Smooth muscle cell (in vitro differentiated cells): ENCODE results near the gene PPRC1. TPM values are rescaled to one million over a fixed set of nuclear protein-coding genes. Genes with fewer than 3 reads are reported as not detected.

Experiments
- DNase-seq: peaks from one replicate; lab custom pipeline; 2025; ENCODE audit not compliant: unreplicated experiment; lab: John Stamatoyannopoulos, UW
- H2AFZ ChIP-seq: fragments of 200-600 bp; sonication (generic); 2 replicates; pipeline ENCODE4 v1.6.0; 2016; ENCODE audit warnings: antibody characterized with exemption, low read depth, mild to moderate bottlenecking
- H3F3A ChIP-seq: fragments of 200-600 bp; sonication (generic); 2 replicates; pipeline ENCODE4 v1.6.0; 2017; ENCODE audit warnings: antibody characterized with exemption, low read depth
- H3K27ac ChIP-seq: fragments of 200-600 bp; sonication (generic); 2 replicates; pipeline ENCODE4 v1.5.1; 2016; ENCODE audit warnings: low read depth, mild to moderate bottlenecking
- H3K27me3 ChIP-seq: fragments of 200-600 bp; sonication (generic); 2 replicates; pipeline ENCODE4 v1.6.1; 2016; ENCODE audit warnings: low read depth, mild to moderate bottlenecking
- H3K36me3 ChIP-seq: fragments of 200-600 bp; sonication (generic); 2 replicates; pipeline ENCODE4 v1.5.1; 2016; ENCODE audit warnings: low read depth
- H3K4me1 ChIP-seq: fragments of 200-600 bp; sonication (generic); 2 replicates; pipeline ENCODE4 v1.5.1; 2016; ENCODE audit warnings: low read depth
- H3K4me2 ChIP-seq: fragments of 200-600 bp; sonication (generic); 2 replicates; pipeline ENCODE4 v1.6.0; 2016; ENCODE audit warnings: mild to moderate bottlenecking
- H3K4me3 ChIP-seq: fragments of 200-600 bp; sonication (generic); 2 replicates; pipeline ENCODE4 v1.5.1; 2016; ENCODE audit warnings: mild to moderate bottlenecking
- H3K79me2 ChIP-seq: fragments of 200-600 bp; sonication (generic); 2 replicates; pipeline ENCODE4 v1.6.0; 2016; ENCODE audit warnings: low read depth, mild to moderate bottlenecking
- H3K9ac ChIP-seq: fragments of 200-600 bp; sonication (generic); 2 replicates; pipeline ENCODE4 v1.6.0; 2016; ENCODE audit warnings: low read depth
- H3K9me3 ChIP-seq: fragments of 200-600 bp; sonication (generic); replicated peaks from 2 replicates; pipeline ENCODE4 v1.5.1; 2016; ENCODE audit warnings: low read depth
- H4K20me1 ChIP-seq: fragments of 200-600 bp; sonication (generic); 2 replicates; pipeline ENCODE4 v1.6.0; 2016; ENCODE audit warnings: low read depth
- CTCF ChIP-seq: fragments of 200-600 bp; sonication (generic); IDR thresholded peaks from 2 replicates; pipeline ENCODE4 v1.5.1; 2017; ENCODE audit warnings: borderline replicate concordance, mild to moderate bottlenecking, antibody characterized with exemption; ENCODE audit not compliant: insufficient read depth, poor library complexity, severe bottlenecking
- WGBS: methylation state at CpG from one replicate; pipeline ENCODE4 v1.1.7; 2016; ENCODE audit warnings: low lambda C conversion rate; 5-methylcytosine and 5-hydroxymethylcytosine counted together
- polyA plus RNA-seq: library from polyadenylated mRNA; unstranded; fragments of >200 nt; fragmentation: Nextera tagmentation; extraction: Ambion mirVana; gene quantifications from 2 replicates; pipeline ENCODE4 v1.2.1, GENCODE V29; 2016
- total RNA-seq: library from RNA; depleted of rRNA; stranded (reverse); fragments of >200 nt; gene quantifications from 2 replicates; pipeline ENCODE4 v1.2.3, GENCODE V29; 2014

The PPRC1 gene
- total and polyA plus RNA-seq, 2 experiments from 2014 or later: 36.0 to 38.1 TPM

- no peak overlapping the region for H3K9ac ChIP-seq
- no peaks in the 10 kb centered on the region for H3K27me3 ChIP-seq
- H2AFZ ChIP-seq: no peak overlapping the region
- TF ChIP-seq CTCF: no peak
- H3K4me2 ChIP-seq: no peak overlapping the region
- H3K27ac ChIP-seq: no peak overlapping the region
- no peak overlapping the region for H3K4me3 ChIP-seq
- WGBS: 97% methylated on average over 12 of the region's 12 CpGs
- H3F3A ChIP-seq: peaks cover 4% of the 10 kb centered on the region
- no peaks in the 10 kb centered on the region for H3K9me3 ChIP-seq
- no peak for DNase-seq
- peaks cover 3% of the 10 kb centered on the region for H3K36me3 ChIP-seq
- H3K4me1 ChIP-seq: peaks cover 26% of the 10 kb centered on the region
- peaks cover 49% of the 10 kb centered on the region for H3K79me2 ChIP-seq
- H4K20me1 ChIP-seq: peaks cover 92% of the 10 kb centered on the region
Measured at GRCh38 chr10:102111276-102111675, 21.6 kb upstream of the PPRC1 start.

GRCh38 chr10:102112210-102112817 lies 20.5 kb upstream of the PPRC1 start:
- H4K20me1 ChIP-seq: peaks cover 94% of the 10 kb centered on the region
- peaks cover 11% of the 10 kb centered on the region for H3F3A ChIP-seq
- no peaks in the 10 kb centered on the region for H3K27me3 ChIP-seq
- 51% methylated on average over 3 of the region's 3 CpGs for WGBS
- H2AFZ ChIP-seq: no peak overlapping the region
- TF ChIP-seq CTCF: peak; percentile 32
- peak overlapping the region; percentile 95 for H3K9ac ChIP-seq
- no peaks in the 10 kb centered on the region for H3K9me3 ChIP-seq
- H3K4me3 ChIP-seq: peak overlapping the region; percentile 90
- H3K36me3 ChIP-seq: peaks cover 3% of the 10 kb centered on the region
- no peak overlapping the region for H3K27ac ChIP-seq
- peak overlapping the region; percentile 97 for H3K4me2 ChIP-seq
- H3K4me1 ChIP-seq: peaks cover 36% of the 10 kb centered on the region
- no peak for DNase-seq
- peaks cover 60% of the 10 kb centered on the region for H3K79me2 ChIP-seq

GRCh38 chr10:102113261-102113955 lies 19.4 kb upstream of the PPRC1 start:
- Histone ChIP-seq H3K27ac (peak overlapping the region; percentile 91), H3K4me3 (peak overlapping the region; percentile 90), H4K20me1 (peaks cover 86% of the 10 kb centered on the region), H2AFZ (no peak overlapping the region), H3K4me2 (peak overlapping the region; percentile 97), H3K36me3 (peaks cover 3% of the 10 kb centered on the region), H3K9me3 (no peaks in the 10 kb centered on the region), H3F3A (peaks cover 17% of the 10 kb centered on the region), H3K79me2 (peaks cover 66% of the 10 kb centered on the region), H3K27me3 (no peaks in the 10 kb centered on the region), H3K4me1 (peaks cover 47% of the 10 kb centered on the region), H3K9ac (peak overlapping the region; percentile 95)
- DNase-seq: no peak
- WGBS: 57% methylated on average over 7 of the region's 7 CpGs
- no peak for TF ChIP-seq CTCF
